ENCODE measurements around the gene URGCP. TPM values are rescaled to one million over a fixed set of nuclear protein-coding genes. Genes with fewer than 3 reads are reported as not detected.

The URGCP gene
- total RNA-seq, 4 donors from 2014 or later, result 29.0 to 47.7 (median 38.3) TPM

DNA sequence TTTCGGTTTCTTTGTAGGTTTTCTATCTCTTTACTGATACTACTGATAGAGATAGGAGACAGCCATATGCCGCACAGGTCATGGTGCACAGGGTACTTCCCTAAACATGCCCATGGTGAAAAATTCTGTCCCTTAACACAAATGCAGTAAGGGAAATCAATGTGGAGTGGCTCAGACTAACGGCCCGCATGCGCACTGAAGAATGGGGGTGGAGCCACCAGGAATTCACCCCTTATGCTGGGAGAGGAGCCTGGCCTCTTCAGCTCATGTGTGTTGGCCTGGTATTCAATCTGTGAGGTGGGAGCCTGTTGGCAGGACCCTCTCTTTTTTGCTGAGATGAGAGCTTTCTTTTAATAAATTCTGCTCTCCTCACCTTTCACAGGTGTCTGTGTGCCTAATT lies 8.4 kb upstream of the URGCP start:
- Histone ChIP-seq H3K4me3 (no peak overlapping the region), H3K36me3 (no peaks in the 10 kb centered on the region), H3K9me3 (no peaks in the 10 kb centered on the region), H3K27me3 (no peaks in the 10 kb centered on the region), H3K27ac (no peak overlapping the region), H3K4me1 (no peaks in the 10 kb centered on the region)
- no peak for DNase-seq
- TF ChIP-seq POLR2A (IDR thresholded peaks at IDR 0.05), result no peak
- TF ChIP-seq, protein P1, sequence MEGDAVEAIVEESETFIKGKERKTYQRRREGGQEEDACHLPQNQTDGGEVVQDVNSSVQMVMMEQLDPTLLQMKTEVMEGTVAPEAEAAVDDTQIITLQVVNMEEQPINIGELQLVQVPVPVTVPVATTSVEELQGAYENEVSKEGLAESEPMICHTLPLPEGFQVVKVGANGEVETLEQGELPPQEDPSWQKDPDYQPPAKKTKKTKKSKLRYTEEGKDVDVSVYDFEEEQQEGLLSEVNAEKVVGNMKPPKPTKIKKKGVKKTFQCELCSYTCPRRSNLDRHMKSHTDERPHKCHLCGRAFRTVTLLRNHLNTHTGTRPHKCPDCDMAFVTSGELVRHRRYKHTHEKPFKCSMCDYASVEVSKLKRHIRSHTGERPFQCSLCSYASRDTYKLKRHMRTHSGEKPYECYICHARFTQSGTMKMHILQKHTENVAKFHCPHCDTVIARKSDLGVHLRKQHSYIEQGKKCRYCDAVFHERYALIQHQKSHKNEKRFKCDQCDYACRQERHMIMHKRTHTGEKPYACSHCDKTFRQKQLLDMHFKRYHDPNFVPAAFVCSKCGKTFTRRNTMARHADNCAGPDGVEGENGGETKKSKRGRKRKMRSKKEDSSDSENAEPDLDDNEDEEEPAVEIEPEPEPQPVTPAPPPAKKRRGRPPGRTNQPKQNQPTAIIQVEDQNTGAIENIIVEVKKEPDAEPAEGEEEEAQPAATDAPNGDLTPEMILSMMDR (IDR thresholded peaks at IDR 0.05 in 4 of 5, conservative IDR thresholded peaks at IDR 0.05 in 1 of 5), result no peak
- intact Hi-C loops (cut with DNase I; ENCODE audit: low total_unique reads), result no loop called here
- in situ Hi-C loops (cut with MboI; ENCODE audit: low sequenced_read_pairs in 4 of 4), result no loop called here
- no peak for ATAC-seq

DNA sequence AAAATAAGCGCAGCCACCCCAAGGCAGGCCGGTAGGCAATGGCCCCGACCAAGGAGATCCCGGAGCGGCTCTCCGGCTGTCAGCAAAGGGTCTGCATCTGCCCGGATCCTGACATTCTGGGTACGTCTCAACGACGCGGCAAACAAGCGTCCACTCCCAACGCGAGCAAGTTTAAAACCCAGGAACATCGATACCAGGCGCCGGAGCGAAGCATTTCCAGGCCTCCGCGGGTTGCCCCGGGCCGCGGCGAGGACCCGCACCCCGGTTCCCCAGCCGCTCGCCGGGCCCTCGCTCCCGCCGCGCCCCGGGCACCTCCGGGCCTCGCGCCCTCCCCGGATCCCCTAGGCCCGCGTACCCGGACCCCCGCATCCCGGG lies 453 bp downstream of the URGCP start:
- peaks cover 41 to 45% of the 10 kb centered on the region in 2 donors for H3K4me1 ChIP-seq
- in situ Hi-C loops (cut with MboI; ENCODE audit: low sequenced_read_pairs in 4 of 4), result no loop called here

DNA sequence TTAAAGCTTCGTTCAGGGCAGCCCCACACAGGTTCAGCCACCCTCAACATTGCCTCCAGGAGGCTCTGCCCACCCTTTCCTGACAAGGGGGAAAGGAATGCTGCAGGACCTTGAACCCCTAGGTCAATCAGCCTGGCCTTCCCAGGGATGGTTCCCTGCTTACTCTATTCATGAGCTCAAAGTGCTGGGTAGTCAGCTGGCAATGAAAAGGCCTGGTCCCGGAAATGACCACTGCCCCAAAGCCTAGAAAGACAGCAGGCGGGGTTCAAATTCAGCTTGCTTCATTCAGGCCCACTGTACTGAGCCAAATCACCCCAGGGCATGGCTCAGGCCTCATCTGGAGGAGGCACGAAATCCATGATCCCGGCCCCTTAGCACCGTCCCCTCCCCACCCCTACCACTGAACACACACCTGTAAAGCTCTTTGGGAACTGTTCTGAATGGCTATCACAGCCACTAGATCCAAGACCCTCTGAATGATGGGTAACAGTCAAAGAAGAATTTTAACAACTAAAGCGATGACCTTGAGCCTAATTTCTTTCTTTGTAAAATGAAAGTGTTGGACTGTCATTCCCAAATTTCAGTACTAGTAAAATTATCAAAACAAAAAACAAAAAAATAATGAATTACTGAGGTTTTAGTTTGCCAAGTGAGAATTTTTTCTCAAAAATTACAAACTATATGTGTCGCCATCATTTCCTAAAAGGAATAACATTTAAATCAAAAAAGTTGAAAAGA lies 1.0 kb downstream of the URGCP start:
- peaks cover 45 to 51% of the 10 kb centered on the region in 2 donors for H3K4me1 ChIP-seq
- TF ChIP-seq, protein P1 (IDR thresholded peaks at IDR 0.05 in 4 of 5, conservative IDR thresholded peaks at IDR 0.05 in 1 of 5), result no peak
- TF ChIP-seq POLR2A (IDR thresholded peaks at IDR 0.05), result no peak
- peak; percentile 22 for ATAC-seq
- peak in 1 of 2 donors; percentile 7 for DNase-seq
- H3K27me3 ChIP-seq, result no peaks in the 10 kb centered on the region
- intact Hi-C loops (cut with DNase I; ENCODE audit: low total_unique reads), result loop anchor here (1.0 kb wide), 1 partner anchor 36 kb away; the partner anchor contains the start of gene MRPS24
- no peaks in the 10 kb centered on the region for H3K9me3 ChIP-seq
- in situ Hi-C loops (cut with MboI; ENCODE audit: low sequenced_read_pairs in 4 of 4), result no loop called here
- H3K4me3 ChIP-seq, result peak overlapping the region; percentile 53 to 78 (median 68)
- H3K36me3 ChIP-seq, result no peaks in the 10 kb centered on the region
- peak overlapping the region; percentile 72 to 89 (median 77) for H3K27ac ChIP-seq

More for the DNA sequence above, 453 bp downstream of the URGCP start:
- Histone ChIP-seq H3K27me3 (no peaks in the 10 kb centered on the region), H3K36me3 (no peaks in the 10 kb centered on the region), H3K4me3 (peak overlapping the region; percentile 53 to 78 (median 68)), H3K27ac (peak overlapping the region; percentile 72 to 89 (median 77)), H3K9me3 (no peaks in the 10 kb centered on the region)
- ATAC-seq, result peak; percentile 53 to 59
- no peak for DNase-seq
- no peak for TF ChIP-seq POLR2A (IDR thresholded peaks at IDR 0.05)
- TF ChIP-seq, protein P1 (IDR thresholded peaks at IDR 0.05 in 4 of 5, conservative IDR thresholded peaks at IDR 0.05 in 1 of 5), result peak in 1 of 5 experiments; percentile 8
- intact Hi-C loops (cut with DNase I; ENCODE audit: low total_unique reads), result loop anchor here (1.0 to 2.0 kb wide), 2 partner anchors 21 to 37 kb away; partner anchors contain the start of genes MRPS24 and UBE2D4

DNA sequence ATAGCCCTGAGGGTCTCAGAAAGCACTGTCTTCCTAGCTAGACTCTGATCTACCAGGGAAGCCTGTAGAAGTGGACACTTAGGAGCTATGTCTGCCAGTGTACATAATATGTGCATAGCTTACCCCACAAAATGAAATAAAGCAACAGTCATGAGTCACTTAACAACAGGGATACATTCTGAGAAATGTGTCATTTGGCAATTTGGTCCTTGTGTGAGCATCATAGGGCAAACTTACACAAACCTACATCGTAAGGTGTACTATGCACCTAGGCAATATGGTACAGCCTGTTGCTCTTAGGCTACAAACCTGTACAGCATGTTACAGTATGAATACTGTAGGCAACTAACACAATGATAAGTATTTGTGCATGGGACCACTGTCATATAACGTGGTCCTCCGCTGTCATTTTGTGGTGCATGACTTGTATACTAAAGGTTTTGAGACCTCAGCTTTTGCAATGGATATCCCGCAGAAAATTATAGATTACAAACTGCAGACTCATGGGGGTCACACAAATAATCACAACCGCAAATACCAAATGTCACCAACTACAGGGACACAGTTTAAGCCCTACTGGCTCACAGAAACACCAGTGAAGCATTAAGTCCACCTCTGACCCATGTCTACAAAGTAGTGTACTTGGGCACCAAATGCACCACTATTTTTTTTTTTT lies 1.7 kb downstream of the URGCP start:
- DNase-seq (no peak), ATAC-seq (no peak)
- H3K9me3 ChIP-seq, result no peaks in the 10 kb centered on the region
- H3K27ac ChIP-seq, result peak overlapping the region; percentile 72 to 89 (median 77)
- no peaks in the 10 kb centered on the region for H3K36me3 ChIP-seq
- TF ChIP-seq POLR2A (IDR thresholded peaks at IDR 0.05), result no peak
- TF ChIP-seq, protein P1 (IDR thresholded peaks at IDR 0.05 in 4 of 5, conservative IDR thresholded peaks at IDR 0.05 in 1 of 5), result no peak
- peaks cover 45 to 51% of the 10 kb centered on the region in 2 donors for H3K4me1 ChIP-seq
- in situ Hi-C loops (cut with MboI; ENCODE audit: low sequenced_read_pairs in 4 of 4), result no loop called here
- intact Hi-C loops (cut with DNase I; ENCODE audit: low total_unique reads), result loop anchor here (1.0 kb wide), 1 partner anchor 35 kb away; the partner anchor contains the start of gene MRPS24
- H3K4me3 ChIP-seq, result peak overlapping the region in 3 of 4 donors; percentile 53 to 78 (median 65)
- no peaks in the 10 kb centered on the region for H3K27me3 ChIP-seq

All from gastrocnemius medialis (tissue), 4 donors.